Neural cell (in vitro differentiated cells): ENCODE results near the gene MOV10L1. TPM values are rescaled to one million over a fixed set of nuclear protein-coding genes. Genes with fewer than 3 reads are reported as not detected.

Experiments used
- H2AFZ ChIP-seq: fragments of 200-600, 300-800 bp; sonication (generic), shearing (Covaris generic); 2 replicates; pipeline ENCODE4 v1.6.0; 2014; ENCODE audit warnings: low read depth, mild to moderate bottlenecking, antibody characterized with exemption, low read length, moderate library complexity
- H3F3A ChIP-seq: fragments of 200-600 bp; shearing (Covaris generic); 2 replicates; pipeline ENCODE4 v1.6.1; 2016; ENCODE audit warnings: mild to moderate bottlenecking, moderate library complexity, mixed read lengths, antibody characterized with exemption, low read length; ENCODE audit not compliant: insufficient read depth, poor library complexity, severe bottlenecking
- H3K27ac ChIP-seq: fragments of 200-600, 300-800 bp; sonication (generic), shearing (Covaris generic); 2 replicates; pipeline ENCODE4 v1.5.1; 2014; ENCODE audit warnings: mild to moderate bottlenecking, low read length, moderate library complexity
- H3K27me3 ChIP-seq: fragments of 300-800, 200-600 bp; sonication (generic), shearing (Covaris generic); 2 replicates; pipeline ENCODE4 v1.6.0; 2014; ENCODE audit warnings: mild to moderate bottlenecking, low read depth, low read length, moderate library complexity; ENCODE audit not compliant: insufficient read depth
- H3K36me3 ChIP-seq: fragments of 300-800, 200-600 bp; sonication (generic), shearing (Covaris generic); 2 replicates; pipeline ENCODE4 v1.5.1; 2014; ENCODE audit warnings: mild to moderate bottlenecking, antibody characterized with exemption, low read length, moderate library complexity; ENCODE audit not compliant: insufficient read depth
- H3K4me2 ChIP-seq: fragments of 300-800, 200-600 bp; sonication (generic), shearing (Covaris generic); 2 replicates; pipeline ENCODE4 v1.6.0; 2014; ENCODE audit warnings: mild to moderate bottlenecking, low read length
- H3K4me3 ChIP-seq: fragments of 300-800, 200-600 bp; sonication (generic), shearing (Covaris generic); 2 replicates; pipeline ENCODE4 v1.5.1; 2014; ENCODE audit warnings: mild to moderate bottlenecking, low read length, moderate library complexity
- H3K79me2 ChIP-seq: fragments of 200-600 bp; shearing (Covaris generic); replicated peaks from 2 replicates; pipeline ENCODE4 v1.6.0; 2014; ENCODE audit warnings: mild to moderate bottlenecking, low read length, moderate library complexity; ENCODE audit not compliant: insufficient read depth
- H3K9ac ChIP-seq: fragments of 300-800, 200-600 bp; sonication (generic), shearing (Covaris generic); 2 replicates; pipeline ENCODE4 v1.6.1; 2016; ENCODE audit warnings: mild to moderate bottlenecking, low read length, mixed read lengths
- H3K9me2 ChIP-seq: fragments of 200-600 bp; shearing (Covaris generic); 2 replicates; pipeline ENCODE4 v1.6.1; 2016; ENCODE audit warnings: mild to moderate bottlenecking, low read length, mixed read lengths; ENCODE audit not compliant: insufficient read depth
- H3K9me3 ChIP-seq: fragments of 200-600, 300-800 bp; sonication (generic), shearing (Covaris generic); 2 replicates; pipeline ENCODE4 v1.6.1; 2016; ENCODE audit warnings: mild to moderate bottlenecking, mixed run types, low read length, moderate library complexity, mixed read lengths
- H4K20me1 ChIP-seq: fragments of 200-600 bp; shearing (Covaris generic); 2 replicates; pipeline ENCODE4 v1.6.1; 2016; ENCODE audit warnings: mild to moderate bottlenecking, mixed run types; ENCODE audit not compliant: insufficient read depth
- EP300 ChIP-seq: fragments of 450-650 bp; conservative IDR thresholded peaks from 2 replicates; pipeline ENCODE4 v1.6.1; 2014; ENCODE audit warnings: antibody characterized with exemption, mild to moderate bottlenecking, moderate library complexity; ENCODE audit not compliant: poor library complexity, severe bottlenecking
- EZH2 ChIP-seq: fragments of 200-600, 300-800 bp; shearing (Covaris generic), sonication (generic); IDR thresholded peaks from 2 replicates; pipeline ENCODE4 v1.6.1; 2014; ENCODE audit warnings: antibody characterized with exemption, low read length, borderline replicate concordance, mild to moderate bottlenecking; ENCODE audit not compliant: insufficient read depth, poor library complexity, severe bottlenecking
- MXI1 ChIP-seq: fragments of 450-650 bp; conservative IDR thresholded peaks from 2 replicates; pipeline ENCODE4 v1.6.1; 2014; ENCODE audit warnings: antibody characterized with exemption, mild to moderate bottlenecking; ENCODE audit not compliant: poor library complexity, severe bottlenecking
- POLR2AphosphoS5 ChIP-seq: IDR thresholded peaks from 2 replicates; pipeline ENCODE4 v1.6.1; 2012
- RAD21 ChIP-seq: fragments of 450-650 bp; conservative IDR thresholded peaks from 2 replicates; pipeline ENCODE4 v1.6.1; 2014; ENCODE audit warnings: antibody characterized with exemption, mild to moderate bottlenecking, moderate library complexity
- SMC3 ChIP-seq: fragments of 450-650 bp; conservative IDR thresholded peaks from 2 replicates; pipeline ENCODE4 v1.6.1; 2014; ENCODE audit warnings: antibody characterized with exemption, mild to moderate bottlenecking, moderate library complexity; ENCODE audit not compliant: poor library complexity
- TAF1 ChIP-seq: IDR thresholded peaks from 2 replicates; pipeline ENCODE4 v1.6.1; 2012; ENCODE audit warnings: low read depth
- polyA plus RNA-seq: library from polyadenylated mRNA; depleted of rRNA; stranded (reverse); fragments of >200 nt; gene quantifications from 2 replicates; pipeline ENCODE4 v1.2.3, GENCODE V29; 2014
- TF ChIP-seq, protein P1 (sequence below): fragments of 450-650 bp; IDR thresholded peaks from 2 replicates; pipeline ENCODE4 v1.5.1; 2014; ENCODE audit warnings: antibody characterized with exemption, mild to moderate bottlenecking, moderate library complexity; ENCODE audit not compliant: poor library complexity, severe bottlenecking
- TF ChIP-seq, protein P2 (sequence below): IDR thresholded peaks from 2 replicates; pipeline ENCODE4 v1.6.1; 2012; ENCODE audit warnings: borderline replicate concordance

Gene MOV10L1
- polyA plus RNA-seq, 1 donor from 2014 or later: not detected

DNA sequence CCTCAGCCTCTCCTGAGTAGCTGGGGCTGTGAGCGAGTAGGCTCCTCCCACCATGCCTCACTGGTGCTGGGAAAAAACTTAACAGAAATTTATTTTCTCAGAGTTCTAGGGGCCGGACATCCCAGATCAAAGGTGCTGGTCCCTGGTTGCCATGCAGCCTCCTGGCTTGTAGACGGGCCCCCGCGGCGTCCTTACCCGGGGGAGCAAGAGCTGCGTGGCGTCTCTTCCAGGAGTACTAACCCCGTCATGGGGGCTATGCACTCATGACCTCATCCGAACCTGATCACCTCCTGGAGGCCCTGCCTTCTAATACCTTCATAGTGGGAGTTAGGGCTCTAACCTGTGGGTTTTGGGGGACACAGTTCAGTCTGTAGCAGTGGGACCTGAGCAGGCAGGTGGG, 98.5 kb downstream of the MOV10L1 start:
- Histone ChIP-seq H3K27ac (no peak overlapping the region), H4K20me1 (no peaks in the 10 kb centered on the region), H3K9me3 (no peaks in the 10 kb centered on the region), H3K4me3 (no peak overlapping the region), H3K36me3 (no peaks in the 10 kb centered on the region), H3F3A (no peaks in the 10 kb centered on the region), H3K4me2 (no peak overlapping the region), H3K27me3 (no peaks in the 10 kb centered on the region), H3K9ac (no peak overlapping the region), H2AFZ (no peak overlapping the region), H3K79me2 (peaks cover 2% of the 10 kb centered on the region), H3K9me2 (no peaks in the 10 kb centered on the region)
- TF ChIP-seq EP300 (no peak), POLR2AphosphoS5 (no peak), TAF1 (no peak), MXI1 (no peak), SMC3 (no peak), EZH2 (no peak), RAD21 (no peak)
- TF ChIP-seq, protein P1, sequence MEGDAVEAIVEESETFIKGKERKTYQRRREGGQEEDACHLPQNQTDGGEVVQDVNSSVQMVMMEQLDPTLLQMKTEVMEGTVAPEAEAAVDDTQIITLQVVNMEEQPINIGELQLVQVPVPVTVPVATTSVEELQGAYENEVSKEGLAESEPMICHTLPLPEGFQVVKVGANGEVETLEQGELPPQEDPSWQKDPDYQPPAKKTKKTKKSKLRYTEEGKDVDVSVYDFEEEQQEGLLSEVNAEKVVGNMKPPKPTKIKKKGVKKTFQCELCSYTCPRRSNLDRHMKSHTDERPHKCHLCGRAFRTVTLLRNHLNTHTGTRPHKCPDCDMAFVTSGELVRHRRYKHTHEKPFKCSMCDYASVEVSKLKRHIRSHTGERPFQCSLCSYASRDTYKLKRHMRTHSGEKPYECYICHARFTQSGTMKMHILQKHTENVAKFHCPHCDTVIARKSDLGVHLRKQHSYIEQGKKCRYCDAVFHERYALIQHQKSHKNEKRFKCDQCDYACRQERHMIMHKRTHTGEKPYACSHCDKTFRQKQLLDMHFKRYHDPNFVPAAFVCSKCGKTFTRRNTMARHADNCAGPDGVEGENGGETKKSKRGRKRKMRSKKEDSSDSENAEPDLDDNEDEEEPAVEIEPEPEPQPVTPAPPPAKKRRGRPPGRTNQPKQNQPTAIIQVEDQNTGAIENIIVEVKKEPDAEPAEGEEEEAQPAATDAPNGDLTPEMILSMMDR: no peak
- TF ChIP-seq, protein P2, sequence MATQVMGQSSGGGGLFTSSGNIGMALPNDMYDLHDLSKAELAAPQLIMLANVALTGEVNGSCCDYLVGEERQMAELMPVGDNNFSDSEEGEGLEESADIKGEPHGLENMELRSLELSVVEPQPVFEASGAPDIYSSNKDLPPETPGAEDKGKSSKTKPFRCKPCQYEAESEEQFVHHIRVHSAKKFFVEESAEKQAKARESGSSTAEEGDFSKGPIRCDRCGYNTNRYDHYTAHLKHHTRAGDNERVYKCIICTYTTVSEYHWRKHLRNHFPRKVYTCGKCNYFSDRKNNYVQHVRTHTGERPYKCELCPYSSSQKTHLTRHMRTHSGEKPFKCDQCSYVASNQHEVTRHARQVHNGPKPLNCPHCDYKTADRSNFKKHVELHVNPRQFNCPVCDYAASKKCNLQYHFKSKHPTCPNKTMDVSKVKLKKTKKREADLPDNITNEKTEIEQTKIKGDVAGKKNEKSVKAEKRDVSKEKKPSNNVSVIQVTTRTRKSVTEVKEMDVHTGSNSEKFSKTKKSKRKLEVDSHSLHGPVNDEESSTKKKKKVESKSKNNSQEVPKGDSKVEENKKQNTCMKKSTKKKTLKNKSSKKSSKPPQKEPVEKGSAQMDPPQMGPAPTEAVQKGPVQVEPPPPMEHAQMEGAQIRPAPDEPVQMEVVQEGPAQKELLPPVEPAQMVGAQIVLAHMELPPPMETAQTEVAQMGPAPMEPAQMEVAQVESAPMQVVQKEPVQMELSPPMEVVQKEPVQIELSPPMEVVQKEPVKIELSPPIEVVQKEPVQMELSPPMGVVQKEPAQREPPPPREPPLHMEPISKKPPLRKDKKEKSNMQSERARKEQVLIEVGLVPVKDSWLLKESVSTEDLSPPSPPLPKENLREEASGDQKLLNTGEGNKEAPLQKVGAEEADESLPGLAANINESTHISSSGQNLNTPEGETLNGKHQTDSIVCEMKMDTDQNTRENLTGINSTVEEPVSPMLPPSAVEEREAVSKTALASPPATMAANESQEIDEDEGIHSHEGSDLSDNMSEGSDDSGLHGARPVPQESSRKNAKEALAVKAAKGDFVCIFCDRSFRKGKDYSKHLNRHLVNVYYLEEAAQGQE: no peak

DNA sequence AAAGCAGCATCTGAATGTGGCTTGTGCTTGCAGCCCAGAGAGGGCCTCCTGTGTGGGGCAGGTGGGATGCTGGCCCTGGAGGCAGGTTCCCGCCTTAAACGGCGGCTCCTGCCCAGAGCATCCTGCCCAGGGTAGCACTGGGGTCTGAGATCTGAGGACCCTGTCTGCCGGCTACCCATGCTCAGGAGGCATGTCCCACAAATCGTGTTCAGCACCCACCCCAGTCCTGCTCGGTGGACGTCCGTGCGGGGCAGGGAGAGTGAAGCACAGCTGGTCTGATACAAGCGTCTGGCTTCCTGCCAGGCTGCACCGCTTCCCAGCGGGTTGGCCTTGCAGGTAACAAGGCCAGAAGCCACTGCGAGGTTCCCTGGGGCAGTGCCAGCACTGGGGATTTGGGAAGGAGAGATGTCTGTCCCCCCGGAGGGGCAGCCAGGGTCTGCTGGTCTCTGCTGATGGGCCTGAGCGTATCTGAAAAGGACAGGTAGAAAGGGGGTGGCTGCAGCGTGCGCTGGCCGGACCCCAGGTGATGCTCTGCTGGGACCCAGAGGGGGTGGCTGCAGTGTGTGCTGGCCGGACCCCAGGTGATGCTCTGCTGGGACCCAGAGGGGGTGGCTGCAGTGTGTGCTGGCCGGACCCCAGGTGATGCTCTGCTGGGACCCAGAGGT, 99.5 kb downstream of the MOV10L1 start:
- Histone ChIP-seq H3K36me3 (no peaks in the 10 kb centered on the region), H2AFZ (no peak overlapping the region), H3K4me2 (no peak overlapping the region), H3K9ac (no peak overlapping the region), H3K27me3 (no peaks in the 10 kb centered on the region), H3K9me2 (no peaks in the 10 kb centered on the region), H3K9me3 (no peaks in the 10 kb centered on the region), H3K27ac (no peak overlapping the region), H3K79me2 (peaks cover 2% of the 10 kb centered on the region), H3K4me3 (no peak overlapping the region), H3F3A (no peaks in the 10 kb centered on the region), H4K20me1 (no peaks in the 10 kb centered on the region)
- TF ChIP-seq TAF1 (no peak), RAD21 (no peak), EZH2 (no peak), MXI1 (no peak), POLR2AphosphoS5 (no peak), EP300 (no peak), SMC3 (no peak)
- TF ChIP-seq, protein P2: no peak
- TF ChIP-seq, protein P1: no peak
